Suppressor macrophage treated with lipopolysaccharide for 1 hour (primary cell): ENCODE data around the gene NECTIN4.
"Not testable (repeated sequence)": the region's sequence is repeated elsewhere in the genome, so short reads cannot be mapped to it uniquely, and the experiment has no call there.

Experiments
- DNase-seq, 3 donors: peaks; one replicate each; pipeline ENCODE4 v3.0.0-alpha.2; 2020 to 2022

Gene NECTIN4

GRCh38 chr1:161080441-161081405 is 8.6 kb downstream of the NECTIN4 start:
- DNase-seq = peak; percentile 40 to 57 (median 54)

- no peak for DNase-seq
Observed at GRCh38 chr1:161079436-161080110, 9.8 kb downstream of the NECTIN4 start.

GRCh38 chr1:161077426-161077825 is 11.9 kb downstream of the NECTIN4 start:
- no peak for DNase-seq

GRCh38 chr1:161076410-161076809 is 12.9 kb downstream of the NECTIN4 start:
- DNase-seq = no peak

GRCh38 chr1:161074676-161075368 is 14.5 kb downstream of the NECTIN4 start:
- no peak for DNase-seq

GRCh38 chr1:161073474-161074121 is 15.8 kb downstream of the NECTIN4 start:
- no peak for DNase-seq

GRCh38 chr1:161072751-161073449 is 16.5 kb downstream of the NECTIN4 start:
- DNase-seq = no peak

- DNase-seq = peak; percentile 84 to 88 (median 86)
Observed at GRCh38 chr1:161071886-161072371, 17.4 kb downstream of the NECTIN4 start.

GRCh38 chr1:161070761-161071160 is 18.6 kb downstream of the NECTIN4 start:
- DNase-seq = no peak

- DNase-seq = peak; percentile 67 to 76 (median 68)
Observed at GRCh38 chr1:161069731-161070270, 19.6 kb downstream of the NECTIN4 start, which contains the start of gene ARHGAP30. Gene ARHGAP30, minus strand, starts transcription at chr1:161069891. Its CDS starts 267 bp downstream, at chr1:161069624.

- no peak for DNase-seq
Observed at GRCh38 chr1:161069241-161069640, 20.1 kb downstream of the NECTIN4 start.

- DNase-seq = peak; percentile 93 to 95 (median 94)
Observed at GRCh38 chr1:161068306-161069234, 20.8 kb downstream of the NECTIN4 start.

GRCh38 chr1:161066694-161067093 is 22.7 kb downstream of the NECTIN4 start:
- no peak for DNase-seq

GRCh38 chr1:161065681-161066080 is 23.7 kb downstream of the NECTIN4 start:
- not testable (repeated sequence) for DNase-seq

GRCh38 chr1:161063936-161064335 is 25.4 kb downstream of the NECTIN4 start:
- not testable (repeated sequence) for DNase-seq

- DNase-seq = no peak
Observed at GRCh38 chr1:161061419-161061818, 27.9 kb downstream of the NECTIN4 start.

- no peak for DNase-seq
Observed at GRCh38 chr1:161059293-161059692, 30.1 kb downstream of the NECTIN4 start.

GRCh38 chr1:161054805-161055204 is 34.6 kb downstream of the NECTIN4 start:
- no peak for DNase-seq

GRCh38 chr1:161054232-161054631 is 35.1 kb downstream of the NECTIN4 start:
- no peak for DNase-seq

- peak; percentile 17 to 33 (median 20) for DNase-seq
Observed at GRCh38 chr1:161052899-161053298, 36.5 kb downstream of the NECTIN4 start.
